GM18867 (cell line): ENCODE data around the gene PLEKHM2.
"Not testable (repeated sequence)": the region's sequence is repeated elsewhere in the genome, so short reads cannot be mapped to it uniquely, and the experiment has no call there.

Source experiments
- ATAC-seq: cut with Tn5 transposase; IDR thresholded peaks from one replicate; pipeline ENCODE4 v1.9.1; 2021; ENCODE audit warnings: mild to moderate bottlenecking, moderate library complexity; ENCODE audit not compliant: unreplicated experiment

PLEKHM2 gene, protein sequence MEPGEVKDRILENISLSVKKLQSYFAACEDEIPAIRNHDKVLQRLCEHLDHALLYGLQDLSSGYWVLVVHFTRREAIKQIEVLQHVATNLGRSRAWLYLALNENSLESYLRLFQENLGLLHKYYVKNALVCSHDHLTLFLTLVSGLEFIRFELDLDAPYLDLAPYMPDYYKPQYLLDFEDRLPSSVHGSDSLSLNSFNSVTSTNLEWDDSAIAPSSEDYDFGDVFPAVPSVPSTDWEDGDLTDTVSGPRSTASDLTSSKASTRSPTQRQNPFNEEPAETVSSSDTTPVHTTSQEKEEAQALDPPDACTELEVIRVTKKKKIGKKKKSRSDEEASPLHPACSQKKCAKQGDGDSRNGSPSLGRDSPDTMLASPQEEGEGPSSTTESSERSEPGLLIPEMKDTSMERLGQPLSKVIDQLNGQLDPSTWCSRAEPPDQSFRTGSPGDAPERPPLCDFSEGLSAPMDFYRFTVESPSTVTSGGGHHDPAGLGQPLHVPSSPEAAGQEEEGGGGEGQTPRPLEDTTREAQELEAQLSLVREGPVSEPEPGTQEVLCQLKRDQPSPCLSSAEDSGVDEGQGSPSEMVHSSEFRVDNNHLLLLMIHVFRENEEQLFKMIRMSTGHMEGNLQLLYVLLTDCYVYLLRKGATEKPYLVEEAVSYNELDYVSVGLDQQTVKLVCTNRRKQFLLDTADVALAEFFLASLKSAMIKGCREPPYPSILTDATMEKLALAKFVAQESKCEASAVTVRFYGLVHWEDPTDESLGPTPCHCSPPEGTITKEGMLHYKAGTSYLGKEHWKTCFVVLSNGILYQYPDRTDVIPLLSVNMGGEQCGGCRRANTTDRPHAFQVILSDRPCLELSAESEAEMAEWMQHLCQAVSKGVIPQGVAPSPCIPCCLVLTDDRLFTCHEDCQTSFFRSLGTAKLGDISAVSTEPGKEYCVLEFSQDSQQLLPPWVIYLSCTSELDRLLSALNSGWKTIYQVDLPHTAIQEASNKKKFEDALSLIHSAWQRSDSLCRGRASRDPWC

GRCh38 chr1:15684042-15684461, at the start of gene PLEKHM2:
PLEKHM2 (plus strand) TSS chr1:15684320; CDS start chr1:15684559, 239 bp downstream.
- ATAC-seq: peak; percentile 71

DNA sequence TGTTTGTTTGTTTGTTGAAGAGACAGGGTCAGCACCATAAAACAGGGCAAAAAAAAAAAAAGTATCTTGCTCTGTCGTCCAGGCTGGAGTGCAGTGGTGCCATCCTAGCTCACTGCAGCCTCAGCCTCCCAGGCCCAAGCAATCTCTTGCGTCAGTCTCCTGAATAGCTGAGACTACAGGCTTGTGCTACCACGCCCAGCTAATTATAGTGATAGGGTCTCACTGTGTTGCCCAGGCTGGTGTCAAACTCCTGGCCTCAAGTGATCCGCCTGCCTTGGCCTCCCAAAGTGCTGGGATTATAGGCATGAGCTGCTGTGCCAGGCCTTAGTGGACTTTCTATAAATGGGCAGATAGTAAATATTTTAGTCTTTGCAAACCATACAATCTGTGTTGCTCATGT, 47.7 kb upstream of the PLEKHM2 start:
- ATAC-seq: no peak

DNA sequence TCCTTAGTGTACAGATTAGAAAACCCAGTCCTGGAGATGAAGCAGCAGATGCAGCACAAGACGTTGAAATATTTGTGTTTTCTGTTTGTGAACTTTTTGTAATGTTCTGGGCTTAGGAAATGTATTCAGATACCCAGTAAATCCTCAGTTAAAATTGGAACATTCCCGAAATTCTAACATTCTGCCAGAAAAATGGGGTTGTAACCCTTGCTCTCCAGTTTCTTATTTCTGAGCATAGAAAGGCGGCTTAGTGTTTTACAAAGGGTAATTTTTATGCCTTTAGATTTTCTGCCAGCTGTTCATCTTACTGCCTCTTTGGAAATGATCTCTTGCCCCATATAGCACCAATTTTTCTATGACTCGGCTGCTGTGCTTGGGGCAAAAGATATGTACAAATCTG, 46.3 kb upstream of the PLEKHM2 start:
- ATAC-seq: no peak

- ATAC-seq: no peak
Measured at GRCh38 chr1:15639262-15639661, 44.9 kb upstream of the PLEKHM2 start.

DNA sequence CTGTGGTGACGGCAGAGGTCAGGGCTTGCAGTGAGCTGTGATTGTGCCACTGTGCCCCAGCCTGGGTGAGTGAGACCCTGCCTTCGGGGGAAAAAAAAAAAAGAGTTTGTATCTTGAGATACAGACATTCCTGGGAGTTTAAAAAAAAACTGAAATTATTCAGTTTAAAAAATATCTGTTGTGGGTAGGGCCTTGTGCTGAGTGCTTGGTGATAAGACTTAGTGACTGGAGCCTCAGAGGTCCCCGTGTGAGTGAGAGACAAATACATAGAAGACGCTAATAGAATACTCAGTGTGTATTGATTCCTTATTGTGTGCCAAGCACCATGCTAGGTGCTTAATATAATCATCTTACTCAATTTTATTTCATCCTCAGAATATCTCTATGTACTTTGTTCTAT, 44.2 kb upstream of the PLEKHM2 start:
- no peak for ATAC-seq

DNA sequence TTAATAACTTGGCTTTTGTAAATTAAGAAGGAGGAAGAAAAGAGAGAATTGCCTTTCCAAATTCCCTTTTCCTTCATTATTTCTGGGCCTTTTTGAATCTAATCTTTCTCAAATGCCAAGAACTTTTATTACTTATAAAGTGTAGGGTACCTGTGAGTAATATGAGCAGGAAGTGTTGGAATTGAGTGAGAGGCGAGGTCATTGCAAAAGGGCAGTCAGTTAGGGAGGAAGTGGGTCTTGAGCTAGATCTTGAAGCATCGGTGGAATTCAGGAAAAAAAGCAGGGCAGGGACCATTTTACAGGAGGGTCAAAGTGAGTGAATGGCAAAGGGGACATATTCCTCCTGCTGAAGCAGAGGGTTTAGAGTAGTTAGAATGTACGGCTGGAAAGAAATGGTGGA, 43.5 kb upstream of the PLEKHM2 start:
- no peak for ATAC-seq

DNA sequence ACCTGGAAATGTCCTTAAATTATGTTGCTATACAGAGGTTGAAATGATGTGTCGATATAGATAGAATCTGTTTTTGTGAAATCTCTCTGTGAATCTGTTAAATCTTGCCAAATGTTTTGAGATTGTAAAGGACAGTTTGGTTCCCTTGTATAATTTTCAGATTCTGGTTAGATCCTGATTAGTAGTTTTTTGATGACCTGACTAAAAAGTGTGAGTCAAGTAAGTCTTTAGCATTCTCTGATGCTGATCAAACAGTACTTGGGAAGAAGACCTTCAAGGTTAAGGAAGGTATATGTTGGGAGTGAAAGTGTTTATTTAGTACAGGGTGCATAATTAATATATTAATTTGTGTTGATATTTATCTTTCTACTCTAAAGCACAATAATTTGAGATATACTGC, 34.2 kb upstream of the PLEKHM2 start:
- no peak for ATAC-seq

GRCh38 chr1:15650433-15650832, 33.7 kb upstream of the PLEKHM2 start:
- no peak for ATAC-seq

DNA sequence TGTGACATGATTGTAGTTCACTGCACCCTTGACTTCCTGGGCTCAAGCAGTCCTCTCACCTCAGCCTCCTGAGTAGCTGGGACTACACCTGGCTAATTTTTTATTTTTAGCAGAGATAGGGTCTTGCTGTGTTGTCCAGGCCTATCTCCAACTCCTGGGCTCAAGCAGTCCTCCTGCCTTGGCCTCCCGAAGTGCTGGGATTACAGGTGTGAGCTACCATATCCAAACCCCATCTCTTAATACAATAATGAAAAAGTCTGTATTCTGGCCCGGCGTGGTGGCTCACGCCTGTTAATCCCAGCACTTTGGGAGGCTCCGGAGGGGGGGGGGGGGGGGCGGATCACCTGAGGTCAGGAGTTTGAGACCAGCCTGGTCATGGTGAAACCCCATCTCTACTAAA, 32.0 kb upstream of the PLEKHM2 start:
- ATAC-seq: not testable (repeated sequence)

GRCh38 chr1:15654091-15654690, 29.9 kb upstream of the PLEKHM2 start:
- no peak for ATAC-seq

DNA sequence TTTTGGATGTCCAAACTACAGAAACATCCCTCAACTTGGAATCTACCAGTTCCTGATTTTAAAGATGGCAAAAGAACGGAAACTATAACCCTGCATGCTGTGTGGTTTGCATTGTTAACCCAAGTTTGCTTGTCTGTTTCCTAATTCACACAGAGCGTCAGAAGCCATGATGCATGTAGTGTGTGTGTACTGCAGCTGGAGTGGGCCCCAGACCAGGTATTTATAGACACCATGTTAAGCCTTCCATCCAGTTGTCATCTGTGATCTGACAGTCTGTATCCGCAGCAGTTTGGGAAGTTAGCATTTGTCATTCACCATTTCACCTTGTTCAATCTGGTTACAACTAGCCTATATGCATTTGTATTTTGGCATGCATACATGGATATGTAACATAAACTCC, 27.7 kb upstream of the PLEKHM2 start:
- ATAC-seq: no peak

DNA sequence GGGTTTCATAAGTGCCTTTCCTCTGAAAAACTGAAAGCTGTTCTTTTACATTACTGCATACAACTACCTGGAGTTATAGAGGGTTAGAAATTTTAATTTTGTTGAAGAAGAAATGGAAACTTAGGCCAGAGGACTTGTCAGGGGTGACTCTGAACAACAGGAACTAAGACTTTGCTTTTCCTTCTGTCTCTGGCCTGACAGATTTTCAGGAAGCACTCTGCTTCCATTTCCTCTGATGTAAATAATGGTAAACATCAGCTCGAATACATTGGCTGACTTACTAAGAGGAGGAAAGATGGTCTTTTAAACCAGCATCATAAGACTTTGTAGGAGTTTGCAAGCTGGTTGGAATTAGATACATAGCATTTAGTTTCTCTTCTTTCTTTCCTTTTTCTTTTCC, 27.1 kb upstream of the PLEKHM2 start:
- ATAC-seq: no peak

GRCh38 chr1:15660151-15660550, 24.0 kb upstream of the PLEKHM2 start:
- no peak for ATAC-seq

- no peak for ATAC-seq
Measured at GRCh38 chr1:15662477-15662876, 21.6 kb upstream of the PLEKHM2 start.

DNA sequence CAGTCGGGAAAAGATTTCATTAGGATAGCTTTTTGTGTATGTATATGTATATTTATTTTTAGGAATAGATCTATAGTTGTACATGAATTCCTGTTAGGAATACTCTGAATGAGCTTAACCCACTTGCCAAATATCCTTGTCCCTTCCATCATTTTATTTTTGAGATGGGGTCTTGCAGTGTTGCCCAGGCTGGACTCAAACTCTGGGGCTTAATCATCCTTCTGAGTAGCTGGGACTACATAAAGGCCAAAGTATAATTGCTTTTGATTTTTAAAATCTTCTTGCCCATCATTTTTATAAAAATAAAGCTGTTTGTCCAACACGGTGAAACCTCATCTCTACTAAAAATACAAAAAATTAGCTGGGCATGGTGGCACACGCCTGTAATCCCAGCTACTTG, 20.2 kb upstream of the PLEKHM2 start:
- ATAC-seq: no peak

- ATAC-seq: no peak
Measured at GRCh38 chr1:15667362-15667761, 16.8 kb upstream of the PLEKHM2 start.

DNA sequence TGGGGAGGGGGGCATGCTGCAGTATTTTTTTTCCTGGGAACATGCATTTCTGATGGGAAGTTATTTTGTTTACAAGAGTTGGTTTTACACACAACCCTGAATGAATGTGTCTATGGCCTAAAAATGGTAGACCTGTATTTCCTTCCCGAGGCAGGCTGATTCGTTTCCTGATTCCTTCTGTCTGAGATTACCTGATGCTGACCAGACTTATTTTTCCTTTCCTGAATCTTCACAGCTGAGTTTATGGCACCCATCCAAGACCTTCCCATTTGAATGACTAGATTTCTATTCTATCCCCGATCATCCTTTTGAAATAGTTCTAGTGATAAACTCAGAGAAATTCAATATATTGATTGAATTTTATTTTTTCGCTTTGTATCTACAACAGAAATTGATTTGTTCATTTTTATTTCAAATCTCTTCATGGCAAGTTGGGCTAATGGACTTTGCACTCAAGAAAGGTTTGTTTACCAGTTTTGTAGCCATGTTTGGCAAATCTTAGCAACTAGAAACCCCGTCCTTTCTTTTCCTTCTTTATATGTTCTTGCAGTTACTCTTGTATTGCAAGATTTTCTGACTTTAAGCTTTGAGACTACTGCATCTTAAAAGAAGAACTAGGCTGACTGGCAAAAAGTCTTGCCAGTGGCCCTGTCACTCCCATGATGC, 15.9 kb upstream of the PLEKHM2 start:
- no peak for ATAC-seq

GRCh38 chr1:15669074-15669473, 15.0 kb upstream of the PLEKHM2 start:
- no peak for ATAC-seq

GRCh38 chr1:15669864-15670263, 14.3 kb upstream of the PLEKHM2 start:
- no peak for ATAC-seq

GRCh38 chr1:15671430-15671829, 12.7 kb upstream of the PLEKHM2 start:
- no peak for ATAC-seq
